Activated effector memory CD4-positive, alpha-beta T cell treated with anti-CD3 and anti-CD28 coated beads, Interleukin-2, amount 50 U/mL, for 16 hours (primary cell): ENCODE data around the gene NPTX1.

ENCODE experiments used
- DNase-seq: peaks from one replicate; pipeline ENCODE4 v3.0.0-alpha.2; 2020

Gene NPTX1

DNA sequence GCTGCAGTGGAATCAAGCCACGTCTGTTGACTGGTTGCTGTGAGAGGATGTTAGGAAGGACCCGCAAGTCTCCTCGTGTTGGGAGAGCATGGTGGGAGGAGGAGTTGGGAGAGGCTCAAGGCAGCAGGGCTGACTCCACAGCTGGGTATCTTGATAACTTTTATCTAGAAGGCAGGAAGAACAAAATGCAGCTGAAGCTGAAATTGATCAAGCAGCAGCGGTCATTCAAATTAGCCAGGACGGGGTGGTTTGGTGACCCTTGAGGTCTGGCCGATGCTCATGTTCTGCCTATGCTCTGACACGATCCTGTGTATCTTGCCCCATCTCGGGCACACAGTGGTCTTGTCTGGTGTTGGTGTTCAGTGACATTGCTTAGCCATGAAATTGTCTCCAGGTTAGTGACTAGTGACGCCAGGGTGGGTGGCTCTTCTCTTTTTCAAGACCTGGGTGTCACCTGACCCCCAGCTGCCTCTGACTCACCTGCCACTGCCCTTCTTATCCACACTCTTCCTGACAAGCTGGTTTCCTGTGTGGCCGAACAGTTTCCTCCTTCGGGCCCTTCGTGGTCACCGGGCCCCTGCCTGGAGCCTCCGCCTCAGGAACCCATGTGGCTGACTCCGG, 19.1 kb downstream of the NPTX1 start:
- no peak for DNase-seq

DNA sequence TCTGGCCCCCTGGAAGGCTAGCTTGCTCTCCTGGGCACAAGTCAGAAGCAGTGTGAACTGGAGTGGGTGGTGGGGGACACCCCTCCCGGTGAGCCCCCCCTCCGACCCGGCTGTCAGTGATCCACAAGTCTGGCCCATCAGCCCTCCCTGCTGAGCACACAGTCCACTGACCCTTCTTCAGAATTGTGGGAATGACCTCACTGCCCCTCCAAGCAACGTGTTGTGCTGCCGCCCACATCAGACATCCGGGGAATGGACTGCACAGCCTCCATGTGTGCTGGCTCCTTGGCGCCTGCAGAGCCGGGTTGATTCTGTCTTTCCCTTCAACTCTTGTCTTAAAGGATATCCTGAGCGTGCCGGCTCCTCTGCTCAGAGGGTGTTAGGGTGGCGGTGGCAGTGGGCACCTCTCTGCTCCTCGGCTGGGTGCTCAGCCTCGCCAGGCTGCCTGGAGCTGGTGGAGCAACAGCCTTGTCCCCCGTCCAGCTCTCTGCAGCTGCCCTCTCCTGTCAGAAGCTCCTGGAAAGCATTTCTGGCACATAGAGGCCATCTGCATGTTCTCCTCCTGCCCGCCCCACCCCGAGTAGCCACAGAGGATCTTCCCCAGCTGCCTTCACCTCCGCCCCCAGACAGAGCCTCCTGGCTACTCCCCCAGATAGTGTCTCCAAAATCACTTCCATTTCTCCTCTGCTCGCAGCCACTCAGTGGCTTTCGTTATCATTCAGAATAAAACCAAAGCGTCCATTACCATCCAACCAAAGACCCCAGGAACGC, 19.8 kb downstream of the NPTX1 start:
- no peak for DNase-seq

DNA sequence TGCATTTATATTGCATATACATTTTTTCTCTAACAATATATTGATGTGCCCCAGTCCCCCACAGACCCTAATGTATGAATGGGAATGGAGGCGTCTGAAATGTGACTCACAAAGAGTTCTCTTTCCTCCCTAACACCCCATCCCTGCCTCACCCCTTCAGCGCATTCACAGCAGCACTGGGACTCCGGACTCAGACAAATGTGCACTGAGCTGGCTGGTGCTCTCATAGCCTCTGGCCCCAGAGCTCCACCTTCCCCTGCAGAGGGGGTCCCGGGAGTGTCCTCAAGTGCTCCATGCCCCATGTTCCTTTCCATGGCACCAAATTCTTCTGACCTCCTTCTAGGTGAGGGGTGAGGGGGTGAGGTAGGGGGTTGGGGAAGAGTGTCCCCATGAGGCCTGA, 20.6 kb downstream of the NPTX1 start:
- DNase-seq = no peak

DNA sequence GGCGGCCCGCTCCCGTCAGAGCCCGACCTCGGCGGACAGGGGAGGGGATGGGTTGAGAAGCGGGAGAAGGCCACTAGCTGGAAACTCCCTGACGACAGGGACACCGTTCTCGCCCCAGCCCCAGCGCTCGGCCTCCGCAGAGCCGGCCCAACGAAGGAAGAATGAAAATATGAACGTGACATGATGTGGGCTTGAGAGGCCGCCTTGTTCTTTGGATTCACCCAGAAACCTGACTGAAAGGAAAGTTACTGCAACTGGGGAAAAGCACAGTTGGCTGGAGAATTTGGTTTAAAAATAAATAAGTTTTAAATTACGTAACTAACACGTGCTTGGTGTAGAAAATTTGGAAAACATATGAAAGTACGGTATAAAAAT, 21.1 kb downstream of the NPTX1 start:
- DNase-seq = peak; percentile 82

DNA sequence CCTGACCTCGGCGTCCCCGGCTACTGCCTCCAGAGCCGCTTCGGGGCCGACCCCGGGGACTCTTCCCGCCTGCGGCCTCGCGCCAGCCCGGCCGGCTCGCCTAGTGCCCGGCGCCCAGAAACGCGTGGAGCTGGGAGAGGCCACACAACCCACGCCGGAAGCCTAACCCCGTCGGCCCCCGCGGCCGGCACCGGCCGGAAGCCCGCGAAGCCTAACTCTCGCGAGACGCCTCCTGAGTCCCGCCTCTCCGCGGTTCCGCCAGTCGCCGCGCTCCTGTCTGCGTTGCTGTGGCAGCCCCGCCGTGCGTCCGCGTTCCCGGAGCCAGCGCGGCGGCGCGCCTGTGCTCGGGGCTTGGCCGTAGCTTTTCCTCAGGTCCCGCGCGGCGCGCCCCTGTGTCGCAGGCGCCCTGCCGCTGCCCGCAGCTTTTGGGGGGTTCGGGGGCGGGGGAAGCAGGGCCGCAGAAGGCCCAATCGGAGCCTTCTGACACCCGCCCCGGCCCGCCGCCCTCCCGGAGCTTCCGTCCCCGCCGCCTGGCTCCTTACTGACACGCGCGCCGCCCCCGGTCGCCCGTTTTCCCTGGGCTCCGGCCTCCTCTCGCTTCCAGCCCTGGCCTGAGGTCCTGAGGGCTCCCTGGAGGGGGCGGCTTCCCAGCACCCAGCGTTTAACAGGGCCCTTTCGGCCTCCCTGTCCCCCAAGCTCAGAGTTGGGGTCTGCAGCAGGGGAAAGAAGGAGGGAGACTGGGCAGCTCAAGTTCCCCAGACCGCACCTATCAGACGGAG, 21.7 kb downstream of the NPTX1 start:
- peak; percentile 98 for DNase-seq

DNA sequence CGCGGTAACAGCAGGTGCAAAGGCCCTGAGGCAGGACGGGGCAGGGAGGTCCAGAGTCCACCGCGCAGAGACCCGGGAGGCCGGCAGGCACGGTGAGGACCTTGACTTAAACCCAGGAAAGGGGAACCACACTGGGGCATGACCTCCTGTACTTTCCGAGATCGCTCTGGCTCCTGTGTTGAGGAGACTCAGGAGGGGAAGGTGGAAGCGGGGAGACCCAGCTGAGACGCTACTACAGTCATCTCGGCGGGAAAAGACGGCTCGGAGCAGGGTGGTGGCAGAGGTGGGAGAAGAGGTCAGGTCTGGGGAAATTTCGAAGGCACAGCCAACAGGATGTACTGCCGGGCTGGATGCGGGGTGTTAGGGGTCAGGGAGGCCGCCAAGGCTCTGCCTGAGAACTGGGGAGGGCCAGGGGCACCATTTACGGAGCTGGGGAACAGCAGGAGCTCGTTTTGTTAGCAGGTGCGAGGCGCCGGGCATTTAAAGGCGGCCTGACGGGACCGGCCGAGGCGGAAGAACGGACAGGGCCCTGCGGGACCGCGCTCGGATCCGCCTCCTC, 22.3 kb downstream of the NPTX1 start:
- DNase-seq = no peak

DNA sequence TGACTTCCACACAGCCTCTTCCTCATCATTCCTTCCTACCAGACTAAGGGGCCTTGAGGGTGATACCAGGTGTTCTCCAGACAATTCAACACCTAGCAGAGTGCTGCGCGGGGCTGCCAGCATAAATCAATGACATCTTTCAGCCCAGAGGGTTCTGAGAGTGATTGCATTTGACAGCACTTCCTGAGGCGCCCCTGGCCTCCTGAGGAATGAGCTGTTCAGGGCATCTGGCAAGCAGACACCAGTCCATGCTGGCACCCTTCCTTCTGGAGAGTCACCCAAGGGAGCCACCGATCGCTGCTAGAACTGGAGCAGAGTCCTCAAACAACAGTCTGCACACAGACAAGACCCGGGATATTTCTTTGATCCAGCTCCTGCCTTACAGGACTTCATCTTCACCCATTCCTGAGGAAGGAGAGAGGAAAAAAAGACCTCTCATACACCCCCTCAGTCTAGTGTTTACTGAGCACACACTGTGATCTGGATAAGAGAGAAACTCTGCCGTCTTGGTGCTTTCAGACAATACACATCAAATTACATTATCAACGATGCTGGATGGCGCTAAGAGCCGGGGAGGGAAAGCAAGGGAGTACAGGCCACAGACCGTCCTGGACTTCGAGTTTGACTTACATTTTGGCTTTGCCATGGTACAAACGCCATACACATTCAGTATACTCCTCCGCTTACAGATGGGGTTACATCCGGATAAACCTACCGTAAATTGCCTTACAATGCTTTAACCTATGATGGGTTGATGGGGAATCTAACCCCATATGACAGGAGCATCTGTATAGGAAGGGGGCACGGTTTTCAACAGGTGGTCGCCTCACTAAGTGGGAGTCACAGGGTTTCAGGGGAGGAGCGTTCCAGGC, 23.0 kb downstream of the NPTX1 start:
- DNase-seq = no peak

DNA sequence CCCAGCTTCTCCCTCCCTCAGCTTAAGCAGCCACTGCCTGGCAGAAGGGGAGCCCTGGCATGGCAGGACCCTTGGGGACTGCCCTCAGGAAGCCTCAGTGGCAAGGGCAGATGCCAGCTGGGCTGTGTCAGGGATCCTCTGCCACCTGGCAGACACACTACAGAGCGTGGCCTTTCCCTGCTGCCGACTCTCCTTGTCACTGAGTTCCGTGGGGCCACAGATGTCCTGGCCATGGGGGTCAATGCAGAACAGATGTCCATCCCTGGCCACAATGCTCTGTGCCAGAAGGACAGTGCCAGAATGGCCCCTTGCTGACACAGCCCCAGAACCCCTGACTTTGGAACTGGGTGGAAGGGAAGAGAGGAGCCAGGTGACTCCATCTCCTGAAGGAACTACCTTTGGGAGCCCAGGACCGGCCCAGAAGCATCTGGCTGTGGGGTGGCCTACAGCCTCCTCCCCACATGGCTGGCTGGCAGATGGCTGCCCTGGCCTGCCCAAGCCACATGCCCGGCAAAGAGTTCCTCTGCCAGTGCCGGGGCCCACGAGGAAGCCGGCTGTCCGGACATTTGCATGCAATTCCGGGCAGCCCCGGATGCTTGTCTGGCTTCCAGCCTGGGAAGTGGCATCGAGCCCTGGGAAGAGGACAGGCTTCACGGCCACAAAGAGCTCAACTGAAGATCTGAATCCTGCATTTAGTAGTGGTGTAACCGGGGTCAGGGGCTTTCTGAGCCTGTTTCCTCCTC, 24.1 kb downstream of the NPTX1 start:
- no peak for DNase-seq

DNA sequence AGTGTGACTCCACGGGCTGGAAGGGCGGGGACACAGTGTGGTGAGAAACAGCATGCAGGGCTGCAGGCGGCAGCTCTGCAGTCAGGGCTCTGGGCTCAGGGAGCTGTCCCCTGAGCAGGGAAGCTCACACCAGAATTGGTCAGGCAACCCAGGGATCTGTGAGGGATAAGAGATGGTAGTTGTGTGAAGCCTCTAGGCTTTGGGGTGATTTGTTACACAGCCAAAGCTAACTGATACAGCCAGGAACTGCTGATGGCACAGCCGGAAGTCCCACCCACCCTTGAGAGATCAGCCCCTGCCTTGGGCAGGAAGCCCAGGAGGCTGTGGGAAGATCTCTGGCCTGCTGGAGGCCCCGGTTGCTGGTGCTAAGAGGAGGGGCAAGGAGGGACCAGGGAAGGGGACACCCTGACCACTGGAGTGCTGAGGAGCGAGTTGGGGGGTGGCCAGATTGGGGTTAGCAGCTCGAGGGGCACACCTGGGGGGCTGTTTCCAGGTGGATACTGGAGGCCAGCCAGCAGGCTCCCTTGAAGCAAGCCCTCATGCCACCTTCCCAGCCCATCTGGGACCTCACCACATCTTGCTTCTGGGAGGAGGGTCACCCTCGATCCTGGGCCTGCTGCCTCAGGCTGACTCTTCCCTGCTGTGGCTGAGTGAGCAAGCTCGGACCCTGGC, 25.2 kb downstream of the NPTX1 start:
- DNase-seq = no peak

DNA sequence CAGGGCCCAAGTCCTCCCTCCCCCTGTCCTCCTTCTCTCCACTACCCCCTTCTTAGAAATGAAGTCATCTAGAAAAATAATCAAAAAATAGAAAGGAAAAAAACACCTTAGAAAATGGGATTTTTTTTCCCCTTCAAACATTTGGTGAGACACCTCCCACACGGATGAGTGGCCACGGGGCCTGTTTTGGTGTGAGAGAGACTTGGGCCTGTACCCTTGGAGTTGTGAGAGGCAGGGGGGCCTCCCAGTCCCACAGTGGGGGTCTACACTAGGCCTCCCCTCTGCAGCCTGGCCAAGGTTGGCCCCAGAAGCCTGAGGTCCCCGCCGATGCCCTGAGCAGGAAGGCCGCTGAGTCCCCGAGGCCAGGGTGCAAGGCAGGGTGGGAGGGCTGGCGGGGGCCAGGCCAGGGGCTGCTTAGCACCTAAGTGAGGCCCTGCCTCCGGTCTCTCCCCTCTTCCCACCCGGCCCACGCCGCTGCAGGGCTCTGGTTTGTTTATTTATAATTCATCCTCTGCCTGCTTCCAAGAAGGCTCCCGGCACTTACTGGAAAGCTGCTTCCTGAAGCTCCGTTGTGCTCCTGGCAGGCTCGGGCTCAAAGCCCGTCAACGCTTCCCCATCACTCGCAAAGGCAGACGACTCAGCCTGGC, 26.4 kb downstream of the NPTX1 start:
- DNase-seq = no peak

DNA sequence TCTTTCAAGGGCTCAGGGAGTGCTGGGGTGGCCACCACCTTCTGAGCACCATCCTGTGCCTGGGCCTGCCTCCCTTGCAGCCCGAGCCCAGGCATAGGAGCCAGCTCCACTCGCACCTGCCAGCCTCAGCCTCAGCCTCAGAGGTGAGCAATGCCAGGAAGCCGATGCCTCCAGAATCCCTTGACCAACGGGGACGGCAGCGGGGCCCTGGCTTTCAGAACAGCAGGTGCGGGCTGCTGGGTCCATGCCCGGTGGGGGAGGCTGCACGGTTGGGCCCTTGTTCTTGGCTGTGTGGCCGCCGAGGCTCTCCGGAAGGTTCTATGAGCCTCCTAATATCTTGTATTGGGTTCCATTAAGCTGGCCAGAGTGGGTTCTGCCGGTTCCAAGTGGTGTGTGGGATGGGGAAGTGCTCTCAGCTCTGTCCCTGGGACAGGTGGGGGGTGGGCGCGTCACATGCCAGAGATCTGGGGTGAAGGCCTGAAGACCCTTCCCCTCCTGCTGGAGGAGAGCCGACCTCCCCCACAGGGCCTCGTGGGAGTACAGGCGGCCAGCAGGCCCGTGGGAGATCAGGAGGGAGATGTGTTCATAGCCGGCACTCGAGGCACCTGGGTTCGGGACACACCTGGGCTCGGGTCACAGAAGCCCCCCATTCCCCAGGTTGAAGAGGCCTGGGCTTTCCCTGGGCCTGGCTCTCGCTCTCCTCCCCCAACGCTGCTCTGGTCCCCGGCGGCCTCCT, 27.0 kb downstream of the NPTX1 start:
- no peak for DNase-seq

DNA sequence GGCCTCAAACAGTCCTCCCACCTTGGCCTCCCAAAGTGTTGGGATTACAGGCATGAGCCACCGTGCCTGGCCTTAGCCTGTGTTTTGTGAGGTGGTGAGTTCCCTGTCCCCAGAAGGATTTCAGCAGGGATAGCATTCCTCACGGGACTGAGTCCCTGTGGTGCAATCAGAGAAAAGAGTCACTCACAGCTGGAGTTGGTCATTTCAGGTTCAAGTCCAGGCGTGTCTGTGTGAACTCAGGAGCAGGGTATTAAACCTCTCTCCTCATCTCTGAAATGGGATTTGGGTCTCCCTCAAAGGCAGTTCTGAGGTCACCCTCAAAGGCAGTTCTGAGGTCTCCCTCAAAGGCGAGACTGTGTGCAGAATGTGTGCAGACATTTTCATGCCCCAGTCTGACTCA, 28.6 kb downstream of the NPTX1 start:
- no peak for DNase-seq

DNA sequence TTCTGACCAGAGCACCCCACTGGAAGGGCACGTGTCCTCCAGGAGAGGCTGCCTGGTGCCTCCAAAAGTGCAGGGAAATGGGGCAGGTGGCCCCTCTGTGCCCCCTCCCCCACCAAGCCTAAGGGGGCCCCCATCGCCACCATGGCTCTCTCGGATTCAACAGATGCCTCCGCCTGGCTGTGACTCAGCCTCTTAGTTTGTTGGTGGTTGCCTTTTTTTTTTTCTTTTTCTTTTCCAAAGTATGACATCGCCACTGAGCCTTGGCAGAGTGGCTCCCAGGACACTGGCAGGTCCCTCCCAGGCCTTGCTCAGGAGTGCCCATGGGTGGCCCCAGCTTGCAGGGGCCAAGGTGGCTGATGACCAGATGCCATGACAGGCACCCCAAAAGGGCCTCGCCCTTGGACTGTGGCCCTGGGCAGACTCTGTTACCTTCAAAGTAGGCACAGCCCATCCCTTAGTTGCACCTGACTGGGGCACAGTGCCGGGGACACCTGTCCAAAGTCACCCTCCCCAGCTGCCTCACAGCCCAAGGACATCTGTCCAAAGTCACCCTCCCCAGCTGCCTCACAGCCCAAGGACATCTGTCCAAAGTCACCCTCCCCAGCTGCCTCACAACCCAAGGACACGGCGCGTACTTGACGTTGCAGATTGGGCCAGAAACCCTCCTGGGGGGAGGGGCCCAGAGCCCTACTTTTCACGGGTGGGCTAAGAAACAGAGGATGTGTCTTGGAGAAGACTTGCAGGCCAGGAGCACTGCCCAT, 29.6 kb downstream of the NPTX1 start:
- no peak for DNase-seq

DNA sequence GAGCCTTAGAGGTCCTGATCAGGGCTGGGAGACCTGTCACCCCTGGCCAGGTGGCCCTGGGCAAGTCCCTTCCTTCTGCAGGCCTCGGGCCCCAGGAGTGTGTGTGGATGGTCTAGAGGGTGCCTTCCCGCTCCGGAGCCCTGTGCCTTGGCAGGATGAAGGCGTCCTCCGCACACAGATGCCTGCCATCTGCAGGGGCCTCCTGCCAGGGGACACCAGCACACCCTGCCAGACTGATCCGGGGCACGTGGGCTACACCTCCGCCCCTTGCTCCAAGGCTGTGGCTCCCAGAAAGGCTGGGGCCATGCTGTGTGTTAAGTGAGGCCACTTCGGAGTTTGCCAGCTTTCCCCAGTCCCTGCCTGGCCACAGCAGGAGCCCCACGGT, 30.7 kb downstream of the NPTX1 start:
- no peak for DNase-seq

DNA sequence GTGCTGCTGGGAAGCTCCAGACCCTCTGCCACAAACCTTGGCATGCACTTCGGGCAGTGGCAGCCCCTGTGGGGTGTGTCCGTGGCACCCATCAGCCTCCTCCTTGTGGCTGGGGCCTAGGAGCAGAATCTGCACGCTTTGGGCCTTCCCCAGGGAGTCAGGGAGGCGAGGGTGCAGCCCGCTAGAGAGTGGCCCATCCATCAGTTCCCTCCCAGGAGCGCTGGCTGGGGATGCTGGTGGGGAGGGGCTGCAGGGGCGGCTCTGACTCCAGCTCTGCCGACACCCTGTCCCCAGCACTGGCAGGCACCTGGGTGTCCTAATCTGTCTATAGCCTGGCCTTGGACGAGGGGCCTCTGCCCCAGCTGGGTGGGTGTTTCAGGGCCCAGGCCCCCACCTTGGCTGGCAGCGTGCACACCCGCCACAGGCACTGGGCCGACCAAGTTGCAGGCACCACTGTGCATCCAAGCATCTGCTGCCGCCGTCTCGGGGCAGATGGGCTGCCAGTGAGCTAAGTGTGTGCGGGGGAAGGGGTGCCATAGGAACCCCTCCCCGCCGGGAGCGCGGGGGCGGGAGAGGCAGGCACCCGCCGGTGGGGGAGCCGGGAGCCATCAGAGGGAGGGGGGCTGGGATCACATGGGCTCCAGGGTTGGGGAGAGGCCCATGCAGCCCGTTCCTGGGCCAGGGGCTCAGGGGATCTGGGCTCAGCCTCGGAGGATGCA, 31.2 kb downstream of the NPTX1 start:
- DNase-seq = no peak

DNA sequence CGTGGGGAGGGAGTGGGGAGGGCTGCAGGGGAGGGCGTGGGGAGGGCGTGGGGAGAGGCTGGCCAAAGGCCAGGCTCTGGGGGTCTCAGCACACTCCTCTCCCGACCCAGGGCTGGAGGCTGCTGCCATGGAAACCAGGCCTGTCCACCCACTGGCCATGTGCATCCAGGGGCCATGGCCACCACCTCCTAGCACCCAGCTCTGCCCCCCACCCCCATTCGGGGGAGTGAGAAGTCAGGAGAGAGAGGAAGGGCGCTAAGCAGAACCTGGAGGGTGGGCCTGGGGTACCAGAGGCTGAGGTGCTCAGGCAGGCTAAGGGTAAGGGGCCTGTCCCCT, 31.8 kb downstream of the NPTX1 start:
- DNase-seq = no peak

DNA sequence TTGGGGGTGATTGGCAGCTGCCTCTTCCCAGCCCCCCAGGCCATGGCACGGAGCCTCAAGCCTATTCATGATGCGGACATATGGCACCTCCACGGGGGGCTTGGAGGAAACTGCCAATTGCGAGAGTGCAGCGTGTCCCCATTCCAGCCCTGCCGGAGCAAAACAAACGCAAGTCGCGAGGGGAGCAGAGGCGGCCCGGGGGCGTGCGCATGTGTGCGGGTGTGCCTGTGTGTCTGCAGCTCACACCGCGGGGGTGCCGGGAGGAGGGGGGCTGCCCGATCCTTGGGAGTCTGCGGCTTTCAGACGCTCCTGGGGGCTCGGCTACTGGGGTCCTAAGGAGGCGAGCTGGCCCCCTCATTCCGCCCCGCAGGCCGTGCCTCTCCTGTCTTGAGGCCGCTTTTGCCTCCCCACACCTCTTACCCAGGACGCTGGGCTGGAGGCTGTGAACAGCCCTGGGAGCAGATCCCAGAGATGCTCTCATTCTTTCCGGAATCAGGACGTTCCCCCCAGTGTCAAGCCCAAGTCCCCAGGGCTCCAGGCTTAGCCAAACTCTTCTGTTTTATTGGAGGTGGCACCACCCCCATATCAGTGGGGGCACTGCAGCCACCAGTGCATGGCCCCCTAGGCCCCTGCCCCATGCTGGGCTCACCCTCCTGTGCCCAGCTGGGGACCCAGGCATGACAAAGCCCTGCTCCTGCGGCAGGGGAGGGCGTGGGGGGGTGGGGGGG, 32.3 kb downstream of the NPTX1 start:
- no peak for DNase-seq

DNA sequence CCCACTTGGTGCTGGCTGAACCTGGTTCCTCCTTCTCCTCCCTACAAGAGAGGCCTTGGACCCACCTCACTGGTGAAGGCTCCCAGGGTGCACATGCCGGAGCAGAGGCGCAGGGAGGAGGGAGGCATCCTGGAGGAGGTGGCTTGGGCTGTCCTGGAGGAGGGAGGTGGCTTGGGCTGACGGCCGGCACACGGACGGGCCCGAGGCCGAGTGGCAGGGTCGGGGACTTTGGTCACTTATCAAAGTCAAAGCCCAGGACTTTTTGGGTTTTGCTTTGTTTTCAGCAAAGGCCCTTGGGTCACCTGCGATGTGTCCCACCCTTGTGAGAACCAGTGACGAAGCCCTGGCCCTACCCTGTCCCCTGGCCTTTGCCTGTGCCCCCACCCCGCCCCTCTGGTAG, 32.9 kb downstream of the NPTX1 start:
- no peak for DNase-seq
